H1 (cell line): ENCODE results near the gene HMGXB3. TPM values are rescaled to one million over a fixed set of nuclear protein-coding genes. Genes with fewer than 3 reads are reported as not detected.

Experiments
- CTBP2 ChIP-seq: IDR thresholded peaks from 2 replicates; pipeline ENCODE4 v1.7.0; 2011; ENCODE audit warnings: borderline replicate concordance, mild to moderate bottlenecking, moderate library complexity, mixed read lengths, low read length; ENCODE audit not compliant: insufficient read depth, insufficient read length
- HDAC2 ChIP-seq, 2 experiments: fragments of 300-600 bp in 1 of 2; sonication (generic) in 1 of 2; IDR thresholded peaks; 2 replicates each; pipeline ENCODE4 v1.6.1; 2011 to 2012; ENCODE audit warnings: low read depth in 2 of 2, low read length in 2 of 2, mild to moderate bottlenecking in 2 of 2, moderate library complexity in 2 of 2, borderline replicate concordance in 1 of 2, inconsistent platforms in 1 of 2
- HDAC6 ChIP-seq: IDR thresholded peaks from one replicate; pipeline ENCODE4 v1.7.1; 2012; ENCODE audit warnings: low read depth, mild to moderate bottlenecking, inconsistent platforms, low read length, moderate library complexity
- JUND ChIP-seq: IDR thresholded peaks from 2 replicates; pipeline ENCODE4 v1.6.1; 2011; ENCODE audit warnings: mild to moderate bottlenecking, improper control_type of control experiment, low read length
- NRF1 ChIP-seq: IDR thresholded peaks from 2 replicates; pipeline ENCODE4 v1.6.1; 2011; ENCODE audit warnings: mild to moderate bottlenecking, low read depth, low read length, improper control_type of control experiment
- POU5F1 ChIP-seq: IDR thresholded peaks from 2 replicates; pipeline ENCODE4 v1.6.1; 2011; ENCODE audit warnings: low read depth, mild to moderate bottlenecking, low read length, moderate library complexity
- polyA plus RNA-seq, 7 experiments: library from polyadenylated mRNA; depleted of rRNA in 3 of 7; stranded (reverse) in 5 of 7; unstranded in 2 of 7; fragments of >200 nt in 5 of 7; fragments of 200-250 nt in 2 of 7; gene quantifications; 1 replicate in 5 of 7; 2 replicates in 1 of 7; 4 replicates in 1 of 7; pipeline versions ENCODE4 v1.2.1 to v1.2.3, GENCODE V29; 2011 to 2013; ENCODE audit warnings: missing spikeins in 2 of 7, mixed read lengths in 2 of 7
- total RNA-seq: library from RNA; stranded (reverse); fragmentation: NEBNext Ultra II Directional; extraction: Animal tissue kit (Norgen Biotek cat#: 25700); gene quantifications from 2 replicates; pipeline ENCODE4 v1.2.1, GENCODE V29; 2021
- TF ChIP-seq, protein P1 (sequence below): IDR thresholded peaks from 2 replicates; pipeline ENCODE4 v1.6.1; 2011; ENCODE audit warnings: low read length, improper control_type of control experiment
- TF ChIP-seq, protein P2 (sequence below): IDR thresholded peaks from 2 replicates; pipeline ENCODE4 v1.6.1; 2012; ENCODE audit warnings: inconsistent platforms

Gene HMGXB3
- total and polyA plus RNA-seq, 2 of the 8 experiments (the other 6 are each of a cell fraction or from before 2014, with no cell fraction given), result 26.8 to 28.0 TPM

DNA sequence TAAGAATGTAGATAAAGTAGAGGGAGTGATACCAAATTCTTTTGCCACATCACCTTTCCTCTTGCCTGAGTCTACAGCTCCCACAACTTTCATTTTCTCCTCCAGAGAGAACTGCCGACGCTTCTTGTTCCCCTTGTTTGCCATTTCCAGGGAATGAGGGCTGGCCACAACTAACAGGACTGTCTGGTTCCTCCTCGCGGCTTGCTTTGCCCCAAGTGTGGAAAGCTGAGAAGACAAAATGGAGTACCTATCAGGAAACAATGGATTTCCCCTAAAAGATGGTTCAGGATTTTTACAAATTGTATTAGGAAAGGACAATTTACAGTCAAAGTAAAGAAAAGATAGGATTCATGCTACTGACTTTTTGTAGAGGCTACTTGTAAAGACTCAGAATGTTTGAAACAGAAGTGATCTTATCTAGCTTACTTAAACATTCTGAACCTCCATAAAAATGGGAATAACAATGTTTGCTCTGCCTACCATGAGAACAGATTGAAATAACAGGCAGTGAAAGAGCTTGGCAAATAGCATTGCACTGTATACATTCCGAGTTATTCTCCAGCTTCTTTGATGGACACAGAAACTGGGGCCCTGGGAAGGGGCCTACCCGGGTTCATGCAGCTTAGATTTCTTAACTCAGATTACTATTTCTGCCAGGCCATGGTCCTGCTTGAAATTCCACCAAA, 4.2 kb upstream of the HMGXB3 start (continued):
- TF ChIP-seq, protein P1, sequence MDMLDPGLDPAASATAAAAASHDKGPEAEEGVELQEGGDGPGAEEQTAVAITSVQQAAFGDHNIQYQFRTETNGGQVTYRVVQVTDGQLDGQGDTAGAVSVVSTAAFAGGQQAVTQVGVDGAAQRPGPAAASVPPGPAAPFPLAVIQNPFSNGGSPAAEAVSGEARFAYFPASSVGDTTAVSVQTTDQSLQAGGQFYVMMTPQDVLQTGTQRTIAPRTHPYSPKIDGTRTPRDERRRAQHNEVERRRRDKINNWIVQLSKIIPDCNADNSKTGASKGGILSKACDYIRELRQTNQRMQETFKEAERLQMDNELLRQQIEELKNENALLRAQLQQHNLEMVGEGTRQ, result no peak
- TF ChIP-seq JUND, result no peak
- TF ChIP-seq, protein P2, sequence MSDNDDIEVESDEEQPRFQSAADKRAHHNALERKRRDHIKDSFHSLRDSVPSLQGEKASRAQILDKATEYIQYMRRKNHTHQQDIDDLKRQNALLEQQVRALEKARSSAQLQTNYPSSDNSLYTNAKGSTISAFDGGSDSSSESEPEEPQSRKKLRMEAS, result no peak
- no peak for TF ChIP-seq CTBP2
- TF ChIP-seq HDAC6, result no peak
- TF ChIP-seq HDAC2 (IDR thresholded peaks at IDR 0.05; ENCODE audit: borderline replicate concordance in 1 of 2, low read depth in 2 of 2, low read length in 2 of 2), result no peak
- no peak for TF ChIP-seq NRF1
- no peak for TF ChIP-seq POU5F1
